ENCODE data around the gene FHOD3. TPM values are rescaled to one million over a fixed set of nuclear protein-coding genes. Genes with fewer than 3 reads are reported as not detected.

FHOD3 gene
- total and polyA plus RNA-seq, 10 donors = 1.2 to 2.7 (median 1.9) TPM

DNA sequence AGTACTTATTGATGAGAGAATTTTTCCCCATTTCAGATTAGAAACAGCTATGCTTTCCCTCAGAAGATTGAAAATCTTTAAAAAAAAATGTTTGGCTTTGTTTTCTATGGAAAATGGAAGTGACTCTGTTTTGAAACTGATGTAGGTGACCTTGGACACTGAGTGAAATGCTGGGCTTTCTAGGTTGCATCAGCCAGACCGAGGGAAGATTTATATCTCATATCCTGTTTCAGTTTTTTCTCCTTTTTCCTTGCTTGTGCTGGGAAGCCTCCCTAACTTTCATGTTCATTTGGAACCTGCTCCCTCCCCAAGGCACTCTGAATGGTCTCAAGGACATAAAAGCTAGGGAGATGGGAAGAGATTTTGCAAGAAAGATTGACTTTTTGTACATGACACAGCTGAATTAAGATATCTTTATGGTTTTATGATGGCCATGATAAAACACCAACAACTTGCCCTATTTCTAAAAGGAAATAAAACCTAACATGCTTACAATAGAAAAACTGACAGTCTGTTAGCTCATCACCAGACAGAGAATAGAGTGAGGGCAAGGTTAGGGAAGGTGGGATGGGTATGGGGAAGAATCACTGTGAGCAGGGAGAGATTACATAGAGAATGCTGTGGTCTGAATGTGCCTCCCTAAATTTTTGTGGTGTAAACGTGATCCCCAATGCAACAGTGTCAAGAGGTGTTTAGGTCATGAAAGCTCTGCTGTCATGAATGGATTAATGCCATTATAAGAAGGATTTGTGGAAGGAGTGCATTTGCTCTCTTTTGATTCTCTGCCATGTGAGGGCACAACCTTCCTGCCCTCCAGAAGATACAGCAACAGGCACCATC, 281.6 kb downstream of the FHOD3 start:
- Histone ChIP-seq H3K4me3 (no peak overlapping the region), H3K27me3 (replicated peaks in 1 of 7) (no peaks in the 10 kb centered on the region), H3K9me3 (no peaks in the 10 kb centered on the region), H3K27ac (peak overlapping the region in 4 of 8 donors; percentile 24 to 38 (median 28)), H3K4me1 (peaks cover 0 to 7% (median 0%) of the 10 kb centered on the region in 6 donors), H3K36me3 (no peaks in the 10 kb centered on the region)
- DNase-seq = no peak
- TF ChIP-seq POLR2A (IDR thresholded peaks at IDR 0.05) (no peak), POLR2AphosphoS5 (IDR thresholded peaks at IDR 0.05) (no peak)
- TF ChIP-seq, protein P1, sequence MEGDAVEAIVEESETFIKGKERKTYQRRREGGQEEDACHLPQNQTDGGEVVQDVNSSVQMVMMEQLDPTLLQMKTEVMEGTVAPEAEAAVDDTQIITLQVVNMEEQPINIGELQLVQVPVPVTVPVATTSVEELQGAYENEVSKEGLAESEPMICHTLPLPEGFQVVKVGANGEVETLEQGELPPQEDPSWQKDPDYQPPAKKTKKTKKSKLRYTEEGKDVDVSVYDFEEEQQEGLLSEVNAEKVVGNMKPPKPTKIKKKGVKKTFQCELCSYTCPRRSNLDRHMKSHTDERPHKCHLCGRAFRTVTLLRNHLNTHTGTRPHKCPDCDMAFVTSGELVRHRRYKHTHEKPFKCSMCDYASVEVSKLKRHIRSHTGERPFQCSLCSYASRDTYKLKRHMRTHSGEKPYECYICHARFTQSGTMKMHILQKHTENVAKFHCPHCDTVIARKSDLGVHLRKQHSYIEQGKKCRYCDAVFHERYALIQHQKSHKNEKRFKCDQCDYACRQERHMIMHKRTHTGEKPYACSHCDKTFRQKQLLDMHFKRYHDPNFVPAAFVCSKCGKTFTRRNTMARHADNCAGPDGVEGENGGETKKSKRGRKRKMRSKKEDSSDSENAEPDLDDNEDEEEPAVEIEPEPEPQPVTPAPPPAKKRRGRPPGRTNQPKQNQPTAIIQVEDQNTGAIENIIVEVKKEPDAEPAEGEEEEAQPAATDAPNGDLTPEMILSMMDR (IDR thresholded peaks at IDR 0.05 in 8 of 11, conservative IDR thresholded peaks at IDR 0.05 in 3 of 11) = no peak
- 32 to 52% (median 42%) methylated on average over 2 of the region's 2 CpGs for WGBS, 5 donors
- intact Hi-C loops (cut with DNase I; ENCODE audit: low total_unique reads) = no loop called here

DNA sequence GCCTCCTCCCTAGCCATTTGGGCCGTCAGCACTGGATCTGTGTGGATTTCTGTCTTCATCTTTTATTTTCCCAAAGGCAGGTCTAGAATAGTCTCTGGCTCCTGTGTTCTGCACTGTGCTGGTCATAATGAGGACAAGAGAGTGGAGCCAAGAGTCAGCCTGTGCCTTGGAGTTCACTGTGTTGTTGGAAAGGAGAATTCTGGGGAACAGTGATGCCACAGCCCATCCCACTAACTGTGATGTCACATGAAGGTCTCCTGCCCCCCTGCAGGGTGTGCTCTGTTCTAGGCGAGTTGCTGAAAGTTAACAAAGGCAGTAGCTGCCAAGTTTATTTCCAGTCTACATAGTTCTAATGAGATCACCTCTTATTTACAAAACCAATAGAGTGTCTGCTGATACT, 282.8 kb downstream of the FHOD3 start:
- TF ChIP-seq, protein P1 (IDR thresholded peaks at IDR 0.05 in 8 of 11, conservative IDR thresholded peaks at IDR 0.05 in 3 of 11) = no peak
- TF ChIP-seq POLR2AphosphoS5 (IDR thresholded peaks at IDR 0.05) (no peak), POLR2A (IDR thresholded peaks at IDR 0.05) (no peak)
- Histone ChIP-seq H3K4me3 (no peak overlapping the region), H3K27ac (peak overlapping the region in 2 of 8 donors; percentile 2 to 22), H3K4me1 (peaks cover 0 to 7% (median 0%) of the 10 kb centered on the region in 6 donors), H3K36me3 (no peaks in the 10 kb centered on the region), H3K9me3 (no peaks in the 10 kb centered on the region), H3K27me3 (replicated peaks in 1 of 7) (no peaks in the 10 kb centered on the region)
- whole genome bisulfite sequencing, 5 donors = 76 to 89% (median 80%) methylated on average over 2 of the region's 2 CpGs
- intact Hi-C loops (cut with DNase I; ENCODE audit: low total_unique reads) = no loop called here
- DNase-seq = no peak

- Histone ChIP-seq H3K9me3 (no peaks in the 10 kb centered on the region), H3K4me3 (no peak overlapping the region), H3K36me3 (no peaks in the 10 kb centered on the region), H3K4me1 (peaks cover 0 to 7% (median 0%) of the 10 kb centered on the region in 6 donors), H3K27ac (peak overlapping the region in 1 of 8 donors; percentile 2), H3K27me3 (replicated peaks in 1 of 7) (no peaks in the 10 kb centered on the region)
- DNase-seq = no peak
- intact Hi-C loops (cut with DNase I; ENCODE audit: low total_unique reads) = no loop called here
- WGBS, 5 donors = 80 to 94% (median 89%) methylated on average over 6 of the region's 6 CpGs
- TF ChIP-seq POLR2A (IDR thresholded peaks at IDR 0.05) = no peak
- TF ChIP-seq POLR2AphosphoS5 (IDR thresholded peaks at IDR 0.05) = no peak
- TF ChIP-seq, protein P1 (IDR thresholded peaks at IDR 0.05 in 8 of 11, conservative IDR thresholded peaks at IDR 0.05 in 3 of 11) = no peak
Observed at GRCh38 chr18:36580874-36581750, 283.6 kb downstream of the FHOD3 start.

All from spleen (tissue), 11 donors.